Muscle of leg (tissue), 11 donors: ENCODE measurements around the gene RFX4. TPM values are rescaled to one million over a fixed set of nuclear protein-coding genes. Genes with fewer than 3 reads are reported as not detected.
"Not testable (repeated sequence)": the region's sequence is repeated elsewhere in the genome, so short reads cannot be mapped to it uniquely, and the experiment has no call there.

Experiments
- DNase-seq: peaks from one replicate; pipeline ENCODE4 v3.0.0; 2013
- H3K27ac ChIP-seq: one replicate; pipeline ENCODE4 v1.5.1; 2013; ENCODE audit warnings: mild to moderate bottlenecking, low read length, control low read depth
- H3K27me3 ChIP-seq: one replicate; pipeline ENCODE4 v1.6.1; 2013; ENCODE audit warnings: low read length; ENCODE audit not compliant: control insufficient read depth, insufficient read depth
- H3K36me3 ChIP-seq: one replicate; pipeline ENCODE4 v1.6.1; 2013; ENCODE audit warnings: low read length; ENCODE audit not compliant: control insufficient read depth, insufficient read depth
- H3K4me1 ChIP-seq: one replicate; pipeline ENCODE4 v1.6.1; 2013; ENCODE audit warnings: low read length; ENCODE audit not compliant: control insufficient read depth, insufficient read depth
- H3K4me3 ChIP-seq: one replicate; pipeline ENCODE4 v1.5.1; 2013; ENCODE audit warnings: low read length, control low read depth
- H3K9me3 ChIP-seq: replicated peaks from 2 replicates; pipeline ENCODE4 v1.6.1; 2013; ENCODE audit warnings: low read depth, low read length; ENCODE audit not compliant: control insufficient read depth
- WGBS: methylation state at CpG from one replicate; pipeline ENCODE4 v1.1.5; 2013; ENCODE audit warnings: missing lambda C conversion rate; ENCODE audit not compliant: insufficient coverage; 5-methylcytosine and 5-hydroxymethylcytosine counted together
- polyA plus RNA-seq, 8 donors: library from polyadenylated mRNA; unstranded; fragments of 120-200 nt; gene quantifications; one replicate each; pipeline versions ENCODE4 v1.2.1 to v1.2.3, GENCODE V29; 2013; ENCODE audit warnings: inconsistent platforms in 1 of 8, low replicate concordance in 1 of 8; ENCODE audit not compliant: insufficient read length in 8 of 8, insufficient read depth in 1 of 8
- total RNA-seq: library from RNA; stranded (reverse); fragments of 120-200 nt; gene quantifications from one replicate; pipeline ENCODE4 v1.2.4, GENCODE V29; 2013

Gene RFX4
- total and polyA plus RNA-seq, 9 donors, result 0.04 to 0.24 (median 0.11) TPM

GRCh38 chr12:106723416-106723815 lies 140.6 kb downstream of the RFX4 start:
- WGBS, result 89% methylated on average over 1 of the region's 3 CpGs
- DNase-seq, result no peak
- H3K27me3 ChIP-seq, result no peaks in the 10 kb centered on the region

GRCh38 chr12:106724116-106724515 lies 141.3 kb downstream of the RFX4 start:
- H3K27me3 ChIP-seq, result no peaks in the 10 kb centered on the region
- no peaks in the 10 kb centered on the region for H3K36me3 ChIP-seq
- no CpG with 5 or more reads among the region's 1 CpG for WGBS
- no peaks in the 10 kb centered on the region for H3K9me3 ChIP-seq
- H3K27ac ChIP-seq, result no peak overlapping the region
- H3K4me1 ChIP-seq, result no peaks in the 10 kb centered on the region
- no peak overlapping the region for H3K4me3 ChIP-seq
- no peak for DNase-seq

More at GRCh38 chr12:106723416-106723815, 140.6 kb downstream of the RFX4 start:
- Histone ChIP-seq H3K4me3 (no peak overlapping the region), H3K36me3 (no peaks in the 10 kb centered on the region), H3K4me1 (no peaks in the 10 kb centered on the region), H3K27ac (no peak overlapping the region), H3K9me3 (no peaks in the 10 kb centered on the region)

GRCh38 chr12:106724934-106725333 lies 142.1 kb downstream of the RFX4 start:
- Histone ChIP-seq H3K4me1 (no peaks in the 10 kb centered on the region), H3K9me3 (no peaks in the 10 kb centered on the region), H3K4me3 (no peak overlapping the region), H3K27me3 (no peaks in the 10 kb centered on the region), H3K36me3 (no peaks in the 10 kb centered on the region), H3K27ac (no peak overlapping the region)
- DNase-seq, result no peak
- WGBS, result no CpG with 5 or more reads among the region's 6 CpGs

GRCh38 chr12:106726603-106727202 lies 143.9 kb downstream of the RFX4 start:
- DNase-seq, H3K4me3 ChIP-seq, H3K27ac ChIP-seq, H3K4me1 ChIP-seq, H3K9me3 ChIP-seq, H3K27me3 ChIP-seq, H3K36me3 ChIP-seq: not testable (repeated sequence)
- WGBS, result no CpG with 5 or more reads among the region's 5 CpGs

- WGBS, result 100% methylated on average over 1 of the region's 1 CpG
- no peak for DNase-seq
- no peaks in the 10 kb centered on the region for H3K36me3 ChIP-seq
- no peak overlapping the region for H3K27ac ChIP-seq
- no peaks in the 10 kb centered on the region for H3K27me3 ChIP-seq
- no peaks in the 10 kb centered on the region for H3K9me3 ChIP-seq
- H3K4me3 ChIP-seq, result no peak overlapping the region
- no peaks in the 10 kb centered on the region for H3K4me1 ChIP-seq
Observed at GRCh38 chr12:106729611-106730010, 146.8 kb downstream of the RFX4 start.

- 100% methylated on average over 2 of the region's 5 CpGs for WGBS
- H3K4me1 ChIP-seq, result no peaks in the 10 kb centered on the region
- peaks cover 2% of the 10 kb centered on the region for H3K27me3 ChIP-seq
- no peak overlapping the region for H3K27ac ChIP-seq
- H3K36me3 ChIP-seq, result no peaks in the 10 kb centered on the region
- H3K9me3 ChIP-seq, result no peaks in the 10 kb centered on the region
- no peak overlapping the region for H3K4me3 ChIP-seq
- no peak for DNase-seq
Observed at GRCh38 chr12:106732890-106733289, 150.1 kb downstream of the RFX4 start.

- no CpG with 5 or more reads among the region's 4 CpGs for WGBS
- Histone ChIP-seq H3K9me3 (no peaks in the 10 kb centered on the region), H3K27me3 (peaks cover 2% of the 10 kb centered on the region), H3K27ac (no peak overlapping the region), H3K36me3 (no peaks in the 10 kb centered on the region), H3K4me1 (no peaks in the 10 kb centered on the region), H3K4me3 (no peak overlapping the region)
- peak; percentile 78 for DNase-seq
Observed at GRCh38 chr12:106733660-106734059, 150.9 kb downstream of the RFX4 start.

- no peaks in the 10 kb centered on the region for H3K4me1 ChIP-seq
- DNase-seq, result no peak
- no peak overlapping the region for H3K4me3 ChIP-seq
- WGBS, result 73% methylated on average over 2 of the region's 9 CpGs
- no peaks in the 10 kb centered on the region for H3K36me3 ChIP-seq
- H3K27me3 ChIP-seq, result peaks cover 2% of the 10 kb centered on the region
- H3K27ac ChIP-seq, result no peak overlapping the region
- no peaks in the 10 kb centered on the region for H3K9me3 ChIP-seq
Observed at GRCh38 chr12:106736051-106736957, 153.5 kb downstream of the RFX4 start.

GRCh38 chr12:106739318-106739717 lies 156.5 kb downstream of the RFX4 start:
- Histone ChIP-seq H3K4me3 (no peak overlapping the region), H3K4me1 (no peaks in the 10 kb centered on the region), H3K27me3 (peaks cover 6% of the 10 kb centered on the region), H3K27ac (no peak overlapping the region), H3K36me3 (no peaks in the 10 kb centered on the region), H3K9me3 (no peaks in the 10 kb centered on the region)
- 100% methylated on average over 1 of the region's 4 CpGs for WGBS
- no peak for DNase-seq

- Histone ChIP-seq H3K27me3 (peaks cover 6% of the 10 kb centered on the region), H3K27ac (no peak overlapping the region), H3K4me1 (no peaks in the 10 kb centered on the region), H3K9me3 (no peaks in the 10 kb centered on the region), H3K36me3 (no peaks in the 10 kb centered on the region), H3K4me3 (no peak overlapping the region)
- WGBS, result 57% methylated on average over 3 of the region's 10 CpGs
- no peak for DNase-seq
Observed at GRCh38 chr12:106739815-106740530, 157.2 kb downstream of the RFX4 start.
